ENCODE data around the gene SFXN5. TPM values are rescaled to one million over a fixed set of nuclear protein-coding genes. Genes with fewer than 3 reads are reported as not detected.

The SFXN5 gene
- total RNA-seq, 1 experiment from 2014 or later, result 22.0 TPM

- CTCF ChIA-PET, result interaction anchor here (1.4 kb wide), 1 partner anchor 30 kb away, joined by 4 read pairs; the partner anchor contains the start of gene SPR
- H3K9ac ChIP-seq (ENCODE audit: low read length), result no peak within 1 kb of the TSS
These were observed 154.2 kb downstream of the SFXN5 start, which contains the start of gene EMX1 for GRCh38 chr2:72917138-72917876. Gene EMX1 (plus strand): TSS chr2:72917519. CDS start chr2:72917853, 334 bp downstream.

GRCh38 chr2:72916743-72917137 is 154.8 kb downstream of the SFXN5 start:
- Histone ChIP-seq H2AFZ (ENCODE audit: low read length) (peak overlapping the region; percentile 81), H3K36me3 (ENCODE audit: low read depth, low read length) (no peaks in the 10 kb centered on the region)
- no peak for ATAC-seq

More at GRCh38 chr2:72917138-72917876, 154.2 kb downstream of the SFXN5 start, which contains the start of gene EMX1:
- Histone ChIP-seq H3F3A (ENCODE audit: low read length, unreplicated experiment) (no peaks in the 10 kb centered on the region), H3K4me1 (ENCODE audit: insufficient read depth, low read length) (peaks cover 20% of the 10 kb centered on the region; the same call in 1 of the 2 replicates), H3K9me3 (ENCODE audit: low read length) (no peaks in the 10 kb centered on the region), H4K20me1 (ENCODE audit: low read length) (no peaks in the 10 kb centered on the region), H3K79me2 (ENCODE audit: low read length) (no peaks in the 10 kb centered on the region), H3K27me3 (ENCODE audit: low read length) (peaks cover 94% of the 10 kb centered on the region), H3K27ac (ENCODE audit: low read length) (no peak within 1 kb of the TSS), H2AFZ (ENCODE audit: low read length) (peak within 1 kb of the TSS; percentile 81), H3K4me2 (ENCODE audit: low read length) (peak within 1 kb of the TSS; percentile 88), H3K4me3 (ENCODE audit: low read length) (peak within 1 kb of the TSS; percentile 60), H3K36me3 (ENCODE audit: low read depth, low read length) (no peaks in the 10 kb centered on the region), H3K9me2 (replicated peaks; ENCODE audit: low read length) (no peaks in the 10 kb centered on the region)
- intact Hi-C loops (cut with micrococcal nuclease), result loop anchor here (2.0 kb wide), 1 partner anchor 31 kb away; the partner anchor contains the start of gene SPR
- DNase-seq, result peak; percentile 71
- POLR2A ChIA-PET (ENCODE audit: unreplicated experiment), result no interaction called here
- no TSS peak for BruUV-seq (replicated peaks)
- peak; percentile 51 for ATAC-seq
- TF ChIP-seq EZH2 (IDR thresholded peaks at IDR 0.05; ENCODE audit: low read length, unreplicated experiment) (no peak), EZH2phosphoT487 (IDR thresholded peaks at IDR 0.05; ENCODE audit: borderline replicate concordance, low read length) (no peak), CTCF (conservative IDR thresholded peaks at IDR 0.05; ENCODE audit: low read depth, low read length) (no peak)

GRCh38 chr2:72915907-72916742 is 155.4 kb downstream of the SFXN5 start:
- Histone ChIP-seq H3K79me2 (ENCODE audit: low read length) (no peaks in the 10 kb centered on the region), H3K9me3 (ENCODE audit: low read length) (no peaks in the 10 kb centered on the region), H3F3A (ENCODE audit: low read length, unreplicated experiment) (no peaks in the 10 kb centered on the region), H3K9ac (ENCODE audit: low read length) (no peak overlapping the region), H2AFZ (ENCODE audit: low read length) (peak overlapping the region; percentile 81; the same call in 1 of the 2 replicates), H3K36me3 (ENCODE audit: low read depth, low read length) (no peaks in the 10 kb centered on the region), H4K20me1 (ENCODE audit: low read length) (no peaks in the 10 kb centered on the region), H3K9me2 (replicated peaks; ENCODE audit: low read length) (no peaks in the 10 kb centered on the region), H3K4me2 (ENCODE audit: low read length) (peak overlapping the region; percentile 88), H3K4me1 (ENCODE audit: insufficient read depth, low read length) (peaks cover 25% of the 10 kb centered on the region; the same call in 1 of the 2 replicates), H3K4me3 (ENCODE audit: low read length) (peak overlapping the region; percentile 60), H3K27ac (ENCODE audit: low read length) (no peak overlapping the region), H3K27me3 (ENCODE audit: low read length) (peaks cover 89% of the 10 kb centered on the region)
- intact Hi-C loops (cut with micrococcal nuclease), result loop anchor here (2.0 kb wide), 1 partner anchor 29 kb away; the partner anchor contains the start of gene SPR
- DNase-seq (peak; percentile 58), ATAC-seq (peak; percentile 36)
- CTCF ChIA-PET, result interaction anchor here (1.4 kb wide), 1 partner anchor 28 kb away, joined by 4 read pairs; the partner anchor contains the start of gene SPR
- no TSS peak for BruUV-seq (replicated peaks)
- TF ChIP-seq EZH2phosphoT487 (IDR thresholded peaks at IDR 0.05; ENCODE audit: borderline replicate concordance, low read length), result 0 out of 2 replicates have a peak, but pooled peaks have one; percentile 17
- no peak for TF ChIP-seq CTCF (conservative IDR thresholded peaks at IDR 0.05; ENCODE audit: low read depth, low read length)
- TF ChIP-seq EZH2 (IDR thresholded peaks at IDR 0.05; ENCODE audit: low read length, unreplicated experiment), result peak; percentile 81
- POLR2A ChIA-PET (ENCODE audit: unreplicated experiment), result no interaction called here

More at GRCh38 chr2:72916743-72917137, 154.8 kb downstream of the SFXN5 start:
- intact Hi-C loops (cut with micrococcal nuclease), result loop anchor here (2.0 kb wide), 1 partner anchor 30 kb away; the partner anchor contains the start of gene SPR
- Histone ChIP-seq H3K27me3 (ENCODE audit: low read length) (peaks cover 94% of the 10 kb centered on the region), H4K20me1 (ENCODE audit: low read length) (no peaks in the 10 kb centered on the region), H3K27ac (ENCODE audit: low read length) (no peak overlapping the region), H3K4me3 (ENCODE audit: low read length) (peak overlapping the region; percentile 60), H3K9me2 (replicated peaks; ENCODE audit: low read length) (no peaks in the 10 kb centered on the region), H3K4me1 (ENCODE audit: insufficient read depth, low read length) (peaks cover 20% of the 10 kb centered on the region; the same call in 1 of the 2 replicates), H3K4me2 (ENCODE audit: low read length) (peak overlapping the region; percentile 88), H3K9me3 (ENCODE audit: low read length) (no peaks in the 10 kb centered on the region), H3K9ac (ENCODE audit: low read length) (no peak overlapping the region), H3K79me2 (ENCODE audit: low read length) (no peaks in the 10 kb centered on the region), H3F3A (ENCODE audit: low read length, unreplicated experiment) (no peaks in the 10 kb centered on the region)
- POLR2A ChIA-PET (ENCODE audit: unreplicated experiment), result no interaction called here
- CTCF ChIA-PET, result interaction anchor here (1.4 kb wide), 1 partner anchor 29 kb away, joined by 4 read pairs; the partner anchor contains the start of gene SPR
- no TSS peak for BruUV-seq (replicated peaks)
- no peak for DNase-seq
- TF ChIP-seq EZH2phosphoT487 (IDR thresholded peaks at IDR 0.05; ENCODE audit: borderline replicate concordance, low read length), result peak; percentile 45; the same call in 1 of the 2 replicates
- no peak for TF ChIP-seq EZH2 (IDR thresholded peaks at IDR 0.05; ENCODE audit: low read length, unreplicated experiment)
